Measurements from ENCODE around the gene RERE. TPM values are rescaled to one million over a fixed set of nuclear protein-coding genes. Genes with fewer than 3 reads are reported as not detected.

The RERE gene
- polyA plus RNA-seq, 2 donors, result 14.0 to 24.4 TPM

DNA sequence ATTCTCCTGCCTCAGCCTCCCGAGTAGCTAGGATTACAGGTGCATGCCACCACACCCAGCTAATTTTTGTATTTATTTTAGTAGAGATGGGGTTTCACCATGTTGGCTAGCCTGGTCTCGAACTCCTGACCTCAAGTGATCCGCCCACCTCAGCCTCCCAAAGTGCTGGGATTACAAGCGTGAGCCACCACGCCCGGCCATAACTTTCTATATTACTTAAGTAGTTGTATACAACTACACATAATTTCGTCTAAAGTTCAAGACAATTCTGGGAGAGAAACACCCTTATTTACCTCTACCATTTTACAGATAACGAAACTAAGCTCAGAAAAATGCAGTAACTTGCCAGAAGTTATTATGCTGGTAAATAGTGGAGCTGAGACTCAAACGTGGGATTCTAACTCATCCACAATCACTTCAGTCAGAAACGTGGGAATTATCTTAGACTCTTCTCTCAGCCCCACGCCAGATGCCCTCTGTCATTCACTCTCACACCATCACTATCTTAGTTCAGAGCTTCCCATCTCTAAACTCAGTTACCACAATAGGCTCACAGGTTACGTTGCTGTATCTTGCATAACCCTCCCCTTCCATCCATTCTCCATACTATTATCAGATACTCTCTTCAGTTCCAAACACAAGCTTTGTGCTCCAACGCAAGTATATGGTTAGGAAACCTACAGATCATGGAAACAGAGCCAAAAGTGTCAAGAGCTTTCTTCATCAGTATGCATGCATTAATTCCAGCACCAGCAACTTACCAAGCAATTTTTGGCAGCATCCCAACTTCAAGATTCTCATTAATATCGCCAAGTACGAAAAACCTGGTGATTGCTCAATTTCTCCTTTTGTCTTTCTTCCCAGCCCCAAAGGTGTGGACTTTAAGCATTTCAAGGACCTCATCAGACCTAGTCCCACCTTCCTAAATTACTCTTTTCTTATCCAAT is 69.3 kb downstream of the RERE start:
- Histone ChIP-seq H3K9me3 (ENCODE audit: control insufficient read depth in 2 of 2, insufficient read depth in 1 of 2, low read depth in 1 of 2, low read length in 1 of 2) (no peaks in the 10 kb centered on the region), H3K4me1 (ENCODE audit: control insufficient read depth in 2 of 2, insufficient read depth in 2 of 2, low read length in 1 of 2) (no peaks in the 10 kb centered on the region), H3K27ac (ENCODE audit: low read depth in 2 of 2, low read length in 1 of 2) (no peak overlapping the region), H3K36me3 (ENCODE audit: control insufficient read depth in 2 of 2, insufficient read depth in 2 of 2, low read length in 1 of 2) (no peaks in the 10 kb centered on the region), H3K27me3 (ENCODE audit: control insufficient read depth in 1 of 2, insufficient read depth in 2 of 2, low read length in 2 of 2) (no peaks in the 10 kb centered on the region), H3K4me3 (ENCODE audit: low read depth in 1 of 2, low read length in 2 of 2) (no peak overlapping the region)
- WGBS, 2 donors, result 75 to 81% methylated on average over 15 of the region's 15 CpGs

DNA sequence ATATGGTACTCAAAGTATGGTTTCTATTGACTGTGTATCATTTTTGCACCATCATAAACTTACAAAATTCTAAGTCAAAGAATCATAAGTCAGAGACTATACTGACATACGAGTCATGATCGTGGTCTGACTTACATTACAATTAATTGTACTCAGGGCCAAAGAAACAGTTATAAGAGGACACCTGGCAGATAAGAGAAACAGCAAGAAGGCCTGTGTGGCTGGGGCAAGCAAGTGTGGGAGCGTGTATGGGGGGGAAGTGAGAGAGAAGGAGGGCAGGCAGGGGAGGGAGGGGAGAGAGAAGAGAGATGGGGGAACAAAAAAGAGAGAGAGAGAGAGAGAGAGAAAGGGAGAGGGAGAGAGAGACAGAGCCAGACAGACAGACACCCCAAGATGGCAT is 70.9 kb downstream of the RERE start:
- Histone ChIP-seq H3K27ac (ENCODE audit: low read depth in 2 of 2, low read length in 1 of 2) (no peak overlapping the region), H3K4me3 (ENCODE audit: low read depth in 1 of 2, low read length in 2 of 2) (no peak overlapping the region), H3K4me1 (ENCODE audit: control insufficient read depth in 2 of 2, insufficient read depth in 2 of 2, low read length in 1 of 2) (no peaks in the 10 kb centered on the region), H3K36me3 (ENCODE audit: control insufficient read depth in 2 of 2, insufficient read depth in 2 of 2, low read length in 1 of 2) (no peaks in the 10 kb centered on the region), H3K9me3 (ENCODE audit: control insufficient read depth in 2 of 2, insufficient read depth in 1 of 2, low read depth in 1 of 2, low read length in 1 of 2) (no peaks in the 10 kb centered on the region), H3K27me3 (ENCODE audit: control insufficient read depth in 1 of 2, insufficient read depth in 2 of 2, low read length in 2 of 2) (no peaks in the 10 kb centered on the region)
- 78 to 82% methylated on average over 3 of the region's 3 CpGs for WGBS, 2 donors

DNA sequence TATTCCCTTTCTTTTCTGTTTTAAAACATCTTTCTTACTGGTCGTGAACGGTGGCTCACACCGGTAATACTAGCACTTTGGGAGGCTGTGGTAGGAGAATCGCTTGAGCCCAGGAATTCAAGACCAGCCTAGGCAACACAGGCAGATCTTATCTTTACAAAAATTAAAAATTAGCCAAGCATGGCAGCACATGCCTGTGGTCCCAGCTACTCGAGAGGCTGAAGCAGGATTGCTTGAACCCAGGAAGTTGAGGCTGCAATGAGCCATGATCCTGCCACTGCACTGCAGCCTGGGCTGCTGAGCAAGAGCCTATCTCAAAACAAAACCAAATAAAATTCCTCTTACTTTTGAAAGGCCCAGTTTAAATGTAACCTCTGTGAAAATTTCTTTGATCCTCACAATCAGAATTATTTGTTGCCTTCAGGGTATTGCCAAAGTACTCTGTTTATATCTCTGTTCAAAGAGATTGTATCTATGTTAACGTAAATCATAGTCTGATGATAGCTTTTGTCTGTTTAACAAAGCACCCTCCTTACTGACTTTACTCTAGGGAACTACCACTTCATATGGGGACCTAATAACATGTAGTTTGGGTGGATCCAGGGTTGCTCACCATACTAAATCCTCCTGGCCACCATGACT is 71.6 kb downstream of the RERE start:
- 83 to 85% methylated on average over 6 of the region's 6 CpGs for WGBS, 2 donors
- Histone ChIP-seq H3K27me3 (ENCODE audit: control insufficient read depth in 1 of 2, insufficient read depth in 2 of 2, low read length in 2 of 2) (no peaks in the 10 kb centered on the region), H3K36me3 (ENCODE audit: control insufficient read depth in 2 of 2, insufficient read depth in 2 of 2, low read length in 1 of 2) (no peaks in the 10 kb centered on the region), H3K4me1 (ENCODE audit: control insufficient read depth in 2 of 2, insufficient read depth in 2 of 2, low read length in 1 of 2) (no peaks in the 10 kb centered on the region), H3K27ac (ENCODE audit: low read depth in 2 of 2, low read length in 1 of 2) (no peak overlapping the region), H3K9me3 (ENCODE audit: control insufficient read depth in 2 of 2, insufficient read depth in 1 of 2, low read depth in 1 of 2, low read length in 1 of 2) (no peaks in the 10 kb centered on the region), H3K4me3 (ENCODE audit: low read depth in 1 of 2, low read length in 2 of 2) (no peak overlapping the region)

DNA sequence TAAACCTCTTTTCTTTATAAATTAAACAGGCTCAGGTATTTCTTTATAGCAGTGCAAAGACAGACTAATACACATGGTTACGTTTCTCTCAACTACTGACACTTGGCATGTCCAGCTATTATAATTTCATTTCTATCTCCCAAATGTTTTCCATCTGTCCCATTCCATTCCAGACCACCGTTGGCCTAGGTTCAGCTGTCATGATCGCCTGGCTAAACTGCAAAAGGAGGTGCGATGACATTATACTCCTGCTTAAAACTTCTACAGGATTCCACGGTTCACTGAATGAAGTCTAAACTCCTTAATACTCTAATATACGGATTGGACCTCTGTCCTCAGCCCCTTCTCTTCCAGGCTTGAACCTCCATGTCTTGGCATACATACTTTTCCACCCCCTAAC is 72.1 kb downstream of the RERE start:
- Histone ChIP-seq H3K27ac (ENCODE audit: low read depth in 2 of 2, low read length in 1 of 2) (no peak overlapping the region), H3K36me3 (ENCODE audit: control insufficient read depth in 2 of 2, insufficient read depth in 2 of 2, low read length in 1 of 2) (no peaks in the 10 kb centered on the region), H3K27me3 (ENCODE audit: control insufficient read depth in 1 of 2, insufficient read depth in 2 of 2, low read length in 2 of 2) (no peaks in the 10 kb centered on the region), H3K4me3 (ENCODE audit: low read depth in 1 of 2, low read length in 2 of 2) (no peak overlapping the region), H3K4me1 (ENCODE audit: control insufficient read depth in 2 of 2, insufficient read depth in 2 of 2, low read length in 1 of 2) (no peaks in the 10 kb centered on the region), H3K9me3 (ENCODE audit: control insufficient read depth in 2 of 2, insufficient read depth in 1 of 2, low read depth in 1 of 2, low read length in 1 of 2) (no peaks in the 10 kb centered on the region)
- 86 to 90% methylated on average over 6 of the region's 6 CpGs for WGBS, 2 donors

DNA sequence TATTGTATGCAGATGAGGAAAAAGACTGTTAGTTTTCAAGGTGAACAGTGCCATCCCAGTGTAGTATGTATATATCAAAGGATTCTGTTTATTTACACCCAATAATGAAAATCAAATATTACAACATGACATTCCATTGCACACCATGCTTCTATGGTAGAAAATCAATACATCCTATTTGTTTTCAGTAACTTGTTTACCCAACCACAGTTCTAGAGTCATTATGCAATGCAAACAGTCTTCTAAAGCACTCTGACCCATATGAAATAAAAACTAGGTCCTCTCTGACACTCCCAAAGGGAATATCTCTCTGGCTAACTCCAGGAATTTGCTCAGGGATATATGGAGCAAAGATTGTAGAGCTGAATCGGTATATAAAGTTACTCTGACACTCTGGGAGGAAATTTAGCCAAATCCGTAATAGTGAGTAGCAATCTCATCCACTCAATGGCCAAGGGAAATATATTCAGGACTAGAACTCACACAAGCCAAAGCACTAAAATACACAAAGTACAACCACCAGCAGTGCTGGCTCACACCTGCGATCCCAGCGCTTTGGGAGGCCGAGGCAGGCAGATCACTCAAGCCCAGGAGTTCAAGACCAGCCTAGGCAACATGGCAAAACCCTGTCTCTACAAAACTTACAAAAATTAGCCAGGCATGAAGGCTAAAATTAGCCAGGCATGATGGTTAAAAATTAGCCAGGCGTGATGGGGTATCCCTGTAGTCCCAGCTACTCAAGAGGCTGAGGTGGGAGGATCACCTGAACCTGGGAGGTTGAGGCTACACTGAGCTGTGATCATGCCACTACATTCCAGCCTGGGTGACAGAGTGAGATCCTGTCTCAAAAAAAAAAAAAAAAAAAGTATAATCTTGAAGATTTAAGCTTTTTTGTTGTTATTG is 75.2 kb downstream of the RERE start:
- no peaks in the 10 kb centered on the region for H3K36me3 ChIP-seq (ENCODE audit: control insufficient read depth in 2 of 2, insufficient read depth in 2 of 2, low read length in 1 of 2)
- peaks cover 0 to 4% of the 10 kb centered on the region in 2 donors for H3K9me3 ChIP-seq (ENCODE audit: control insufficient read depth in 2 of 2, insufficient read depth in 1 of 2, low read depth in 1 of 2, low read length in 1 of 2)
- H3K4me1 ChIP-seq (ENCODE audit: control insufficient read depth in 2 of 2, insufficient read depth in 2 of 2, low read length in 1 of 2), result no peaks in the 10 kb centered on the region
- no peak overlapping the region for H3K27ac ChIP-seq (ENCODE audit: low read depth in 2 of 2, low read length in 1 of 2)
- 87 to 94% methylated on average over 6 of the region's 6 CpGs for WGBS, 2 donors
- H3K4me3 ChIP-seq (ENCODE audit: low read depth in 1 of 2, low read length in 2 of 2), result no peak overlapping the region
- H3K27me3 ChIP-seq (ENCODE audit: control insufficient read depth in 1 of 2, insufficient read depth in 2 of 2, low read length in 2 of 2), result no peaks in the 10 kb centered on the region

DNA sequence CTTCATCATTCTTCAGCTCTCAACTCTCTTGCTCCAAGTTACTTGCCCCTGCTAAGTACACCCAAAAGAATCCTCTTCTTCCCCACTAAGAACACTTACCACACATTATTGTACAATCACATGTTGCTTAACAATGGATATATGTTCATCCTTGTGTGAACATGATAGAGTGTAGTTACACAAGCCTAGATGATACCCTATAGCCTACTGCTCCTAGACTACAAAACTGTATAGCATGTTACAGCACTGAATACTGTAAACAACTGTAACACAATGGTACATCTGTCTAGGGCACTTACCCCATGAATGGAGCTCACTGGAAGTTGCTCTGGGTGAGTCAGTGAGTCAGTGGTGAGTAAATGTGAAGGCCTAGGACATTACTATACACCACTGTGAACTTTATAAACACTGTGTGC is 77.4 kb downstream of the RERE start:
- H3K9me3 ChIP-seq (ENCODE audit: control insufficient read depth in 2 of 2, insufficient read depth in 1 of 2, low read depth in 1 of 2, low read length in 1 of 2), result peaks cover 0 to 4% of the 10 kb centered on the region in 2 donors
- no peaks in the 10 kb centered on the region for H3K4me1 ChIP-seq (ENCODE audit: control insufficient read depth in 2 of 2, insufficient read depth in 2 of 2, low read length in 1 of 2)
- H3K27ac ChIP-seq (ENCODE audit: low read depth in 2 of 2, low read length in 1 of 2), result no peak overlapping the region
- H3K27me3 ChIP-seq (ENCODE audit: control insufficient read depth in 1 of 2, insufficient read depth in 2 of 2, low read length in 2 of 2), result no peaks in the 10 kb centered on the region
- no peak overlapping the region for H3K4me3 ChIP-seq (ENCODE audit: low read depth in 1 of 2, low read length in 2 of 2)
- H3K36me3 ChIP-seq (ENCODE audit: control insufficient read depth in 2 of 2, insufficient read depth in 2 of 2, low read length in 1 of 2), result no peaks in the 10 kb centered on the region

DNA sequence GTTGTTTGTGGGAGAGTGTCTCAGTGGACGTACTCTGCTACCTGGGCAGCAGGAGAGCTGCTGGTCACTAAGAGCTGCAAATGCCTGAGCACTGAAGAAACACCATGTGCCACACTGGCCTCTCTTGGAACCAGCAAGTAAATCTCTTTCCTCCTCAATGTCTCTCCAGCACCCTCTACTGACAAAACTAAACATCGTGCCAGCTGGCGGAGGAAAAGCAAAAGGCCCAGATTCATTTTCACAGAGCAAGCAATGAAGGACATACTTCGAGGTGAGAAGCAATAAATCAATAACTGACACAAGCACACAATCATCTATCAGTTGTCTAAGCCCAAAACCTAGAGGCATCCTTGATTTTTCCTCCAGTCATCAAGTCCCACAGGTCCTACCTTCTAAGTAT is 78.1 kb downstream of the RERE start:
- H3K4me3 ChIP-seq (ENCODE audit: low read depth in 1 of 2, low read length in 2 of 2), result no peak overlapping the region
- WGBS, 2 donors, result 95 to 96% methylated on average over 4 of the region's 4 CpGs
- H3K27ac ChIP-seq (ENCODE audit: low read depth in 2 of 2, low read length in 1 of 2), result no peak overlapping the region
- H3K9me3 ChIP-seq (ENCODE audit: control insufficient read depth in 2 of 2, insufficient read depth in 1 of 2, low read depth in 1 of 2, low read length in 1 of 2), result peaks cover 0 to 4% of the 10 kb centered on the region in 2 donors
- no peaks in the 10 kb centered on the region for H3K27me3 ChIP-seq (ENCODE audit: control insufficient read depth in 1 of 2, insufficient read depth in 2 of 2, low read length in 2 of 2)
- H3K4me1 ChIP-seq (ENCODE audit: control insufficient read depth in 2 of 2, insufficient read depth in 2 of 2, low read length in 1 of 2), result no peaks in the 10 kb centered on the region
- no peaks in the 10 kb centered on the region for H3K36me3 ChIP-seq (ENCODE audit: control insufficient read depth in 2 of 2, insufficient read depth in 2 of 2, low read length in 1 of 2)

DNA sequence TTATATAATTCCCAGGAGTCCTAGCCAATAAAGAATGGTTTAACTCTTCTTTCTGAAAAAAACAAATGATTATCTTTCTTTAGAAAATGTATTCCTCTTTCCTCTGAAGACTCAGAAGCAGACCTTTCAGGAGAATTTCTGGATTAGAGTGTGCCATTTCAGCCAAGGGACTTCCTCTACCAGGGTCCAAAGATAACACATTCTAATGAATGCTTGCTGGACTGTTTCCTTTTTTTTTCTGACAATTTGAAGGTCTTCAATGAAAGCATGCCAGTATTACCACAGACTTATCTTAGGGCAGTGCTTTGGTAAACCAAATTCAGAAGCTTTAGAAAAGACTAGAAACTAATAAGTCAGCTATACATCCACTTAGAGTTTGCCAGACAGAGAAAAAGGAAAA is 80.5 kb downstream of the RERE start:
- no peak overlapping the region for H3K27ac ChIP-seq (ENCODE audit: low read depth in 2 of 2, low read length in 1 of 2)
- no peaks in the 10 kb centered on the region for H3K27me3 ChIP-seq (ENCODE audit: control insufficient read depth in 1 of 2, insufficient read depth in 2 of 2, low read length in 2 of 2)
- no peaks in the 10 kb centered on the region for H3K4me1 ChIP-seq (ENCODE audit: control insufficient read depth in 2 of 2, insufficient read depth in 2 of 2, low read length in 1 of 2)
- H3K9me3 ChIP-seq (ENCODE audit: control insufficient read depth in 2 of 2, insufficient read depth in 1 of 2, low read depth in 1 of 2, low read length in 1 of 2), result peaks cover 0 to 4% of the 10 kb centered on the region in 2 donors
- no peak overlapping the region for H3K4me3 ChIP-seq (ENCODE audit: low read depth in 1 of 2, low read length in 2 of 2)
- no peaks in the 10 kb centered on the region for H3K36me3 ChIP-seq (ENCODE audit: control insufficient read depth in 2 of 2, insufficient read depth in 2 of 2, low read length in 1 of 2)

DNA sequence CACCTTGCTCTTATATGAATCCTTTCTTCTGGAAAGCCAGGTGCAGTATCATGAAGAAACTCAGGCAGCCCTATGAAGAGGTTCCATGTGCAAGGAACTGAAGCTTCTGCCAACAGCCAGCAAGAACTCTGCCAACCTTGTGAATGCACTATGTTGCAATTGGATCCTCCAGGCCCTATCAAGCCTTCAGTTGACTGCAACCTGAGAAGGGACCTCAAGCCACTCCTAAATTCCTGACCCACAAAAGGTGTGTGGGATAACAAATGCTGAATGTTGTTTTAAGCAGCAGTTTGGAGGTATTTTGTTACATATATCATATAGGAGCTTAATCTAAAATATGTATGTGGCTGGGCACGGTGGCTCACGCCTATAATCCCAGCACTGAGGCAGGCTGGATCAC is 84.0 kb downstream of the RERE start:
- Histone ChIP-seq H3K9me3 (ENCODE audit: control insufficient read depth in 2 of 2, insufficient read depth in 1 of 2, low read depth in 1 of 2, low read length in 1 of 2) (no peaks in the 10 kb centered on the region), H3K27me3 (ENCODE audit: control insufficient read depth in 1 of 2, insufficient read depth in 2 of 2, low read length in 2 of 2) (no peaks in the 10 kb centered on the region), H3K4me1 (ENCODE audit: control insufficient read depth in 2 of 2, insufficient read depth in 2 of 2, low read length in 1 of 2) (no peaks in the 10 kb centered on the region), H3K4me3 (ENCODE audit: low read depth in 1 of 2, low read length in 2 of 2) (no peak overlapping the region), H3K36me3 (ENCODE audit: control insufficient read depth in 2 of 2, insufficient read depth in 2 of 2, low read length in 1 of 2) (no peaks in the 10 kb centered on the region), H3K27ac (ENCODE audit: low read depth in 2 of 2, low read length in 1 of 2) (peak overlapping the region in 1 of 2 donors; percentile 21)
- 44 to 71% methylated on average over 2 of the region's 2 CpGs for WGBS, 2 donors
